GM23338 (cell line): ENCODE measurements around the gene MTRF1. TPM values are rescaled to one million over a fixed set of nuclear protein-coding genes. Genes with fewer than 3 reads are reported as not detected.

ENCODE experiments used
- ATAC-seq: fragments of 200-7000 bp; cut with Tn5 transposase; 3 replicates; pipeline ENCODE4 v1.9.1; 2020
- DNase-seq: peaks from one replicate; pipeline ENCODE4 v3.0.0-alpha.2; 2015; ENCODE audit warnings: low spot score
- H2AFZ ChIP-seq: fragments of 200-600 bp; sonication (generic); 2 replicates; pipeline ENCODE4 v1.8.0; 2016; ENCODE audit warnings: antibody characterized with exemption, mild to moderate bottlenecking, moderate library complexity
- H3F3A ChIP-seq: fragments of 200-600 bp; sonication (generic); replicated peaks from 2 replicates; pipeline ENCODE4 v1.8.0; 2017; ENCODE audit warnings: antibody characterized with exemption, mixed run types, low read depth
- H3K27ac ChIP-seq: fragments of 200-600 bp; sonication (generic); 2 replicates; pipeline ENCODE4 v1.6.1; 2016; ENCODE audit warnings: low read depth
- H3K27me3 ChIP-seq: fragments of 200-600 bp; sonication (generic); 2 replicates; pipeline ENCODE4 v1.8.0; 2016; ENCODE audit warnings: mild to moderate bottlenecking, mixed run types, moderate library complexity; ENCODE audit not compliant: insufficient read depth
- H3K36me3 ChIP-seq: fragments of 200-600 bp; sonication (generic); 2 replicates; pipeline ENCODE4 v1.8.0; 2016; ENCODE audit warnings: mild to moderate bottlenecking; ENCODE audit not compliant: insufficient read depth
- H3K4me1 ChIP-seq: fragments of 200-600 bp; sonication (generic); 2 replicates; pipeline ENCODE4 v1.8.0; 2016; ENCODE audit warnings: mild to moderate bottlenecking, moderate library complexity; ENCODE audit not compliant: insufficient read depth
- H3K4me2 ChIP-seq: fragments of 200-600 bp; sonication (generic); 2 replicates; pipeline ENCODE4 v1.7.1; 2017; ENCODE audit warnings: mixed run types
- H3K4me3 ChIP-seq: fragments of 200-600 bp; sonication (generic); 2 replicates; pipeline ENCODE4 v1.6.1; 2016; ENCODE audit warnings: mixed run types
- H3K79me2 ChIP-seq: fragments of 200-600 bp; sonication (generic); replicated peaks from 2 replicates; pipeline ENCODE4 v1.8.0; 2017; ENCODE audit warnings: mild to moderate bottlenecking; ENCODE audit not compliant: insufficient read depth
- H3K9me2 ChIP-seq: fragments of 200-600 bp; sonication (generic); 2 replicates; pipeline ENCODE4 v1.8.0; 2017; ENCODE audit not compliant: insufficient read depth
- H4K20me1 ChIP-seq: fragments of 200-600 bp; sonication (generic); replicated peaks from 2 replicates; pipeline ENCODE4 v1.8.0; 2017; ENCODE audit warnings: mild to moderate bottlenecking; ENCODE audit not compliant: insufficient read depth
- H3K27ac Mint-ChIP-seq: 2 replicates; pipeline ENCODE4 v1.8.0; 2020; ENCODE audit warnings: inconsistent platforms, mild to moderate bottlenecking, moderate library complexity, mixed read lengths
- H3K27me3 Mint-ChIP-seq: 3 replicates; pipeline ENCODE4 v1.8.0; 2022; ENCODE audit warnings: low read depth, mild to moderate bottlenecking, moderate library complexity, mixed read lengths, inconsistent platforms; ENCODE audit not compliant: insufficient read depth, poor library complexity
- H3K36me3 Mint-ChIP-seq: 3 replicates; pipeline ENCODE4 v1.8.0; 2021; ENCODE audit warnings: low read depth, mild to moderate bottlenecking, inconsistent platforms, moderate library complexity, mixed read lengths
- H3K4me1 Mint-ChIP-seq: 3 replicates; pipeline ENCODE4 v1.8.0; 2020; ENCODE audit warnings: mild to moderate bottlenecking, inconsistent platforms, mixed read lengths
- H3K4me3 Mint-ChIP-seq: 3 replicates; pipeline ENCODE4 v1.8.0; 2021; ENCODE audit warnings: moderate library complexity, mild to moderate bottlenecking, inconsistent platforms, mixed read lengths
- H3K9me3 Mint-ChIP-seq: 3 replicates; pipeline ENCODE4 v1.8.0; 2020; ENCODE audit warnings: moderate library complexity, mild to moderate bottlenecking, inconsistent platforms, mixed read lengths
- CREB1 ChIP-seq: fragments of 250-450 bp; sonication (Bioruptor Pico); IDR thresholded peaks from 2 replicates; pipeline ENCODE4 v1.5.0; 2020; ENCODE audit warnings: low read depth, mild to moderate bottlenecking, moderate library complexity
- ETS1 ChIP-seq: IDR thresholded peaks from 2 replicates; pipeline ENCODE4 v1.6.1; 2016; ENCODE audit warnings: antibody characterized with exemption
- EZH2 ChIP-seq: fragments of 200-600 bp; sonication (generic); IDR thresholded peaks from one replicate; pipeline ENCODE4 v1.8.0; 2017; ENCODE audit warnings: antibody characterized with exemption, mild to moderate bottlenecking, low read depth; ENCODE audit not compliant: unreplicated experiment
- JUNB ChIP-seq: IDR thresholded peaks from one replicate; pipeline ENCODE4 v1.6.1; 2016; ENCODE audit warnings: antibody characterized with exemption; ENCODE audit not compliant: unreplicated experiment
- NANOG ChIP-seq: IDR thresholded peaks from 2 replicates; pipeline ENCODE4 v1.6.1; 2016; ENCODE audit warnings: antibody characterized with exemption, borderline replicate concordance
- POLR2AphosphoS5 ChIP-seq: IDR thresholded peaks from 2 replicates; pipeline ENCODE4 v1.6.1; 2016; ENCODE audit warnings: antibody characterized with exemption, low read depth
- REST ChIP-seq: IDR thresholded peaks from one replicate; pipeline ENCODE4 v1.6.1; 2018; ENCODE audit warnings: antibody characterized with exemption; ENCODE audit not compliant: unreplicated experiment
- STAT1 ChIP-seq: IDR thresholded peaks from one replicate; pipeline ENCODE4 v1.6.1; 2016; ENCODE audit warnings: antibody characterized with exemption; ENCODE audit not compliant: unreplicated experiment
- ZNF114 ChIP-seq: fragments of 250-450 bp; sonication (Bioruptor Pico); IDR thresholded peaks from 2 replicates; pipeline ENCODE4 v1.5.0; 2020; ENCODE audit warnings: mild to moderate bottlenecking, moderate library complexity
- ZNF462 ChIP-seq: fragments of 250-450 bp; sonication (Bioruptor Pico); IDR thresholded peaks from 2 replicates; pipeline ENCODE4 v1.5.0; 2020; ENCODE audit warnings: mild to moderate bottlenecking, moderate library complexity
- polyA plus RNA-seq: library from polyadenylated mRNA; unstranded; fragments of >200 nt; fragmentation: Nextera tagmentation; extraction: Ambion mirVana; gene quantifications from 2 replicates; pipeline ENCODE4 v1.2.1, GENCODE V29; 2016
- total RNA-seq: library from RNA; depleted of rRNA; stranded (reverse); fragments of >200 nt; shearing (Covaris generic); gene quantifications from 2 replicates; pipeline ENCODE4 v1.2.3, GENCODE V29; 2014

MTRF1 gene
- total and polyA plus RNA-seq, 2 experiments from 2014 or later = 18.4 to 22.6 TPM

- Histone ChIP-seq H3F3A (no peaks in the 10 kb centered on the region), H4K20me1 (no peaks in the 10 kb centered on the region), H3K27me3 (no peaks in the 10 kb centered on the region), H3K4me2 (no peak overlapping the region), H2AFZ (no peak overlapping the region), H3K4me1 (no peaks in the 10 kb centered on the region), H3K9me2 (0 out of 2 replicates have a peak, but pooled peaks cover 4% of the 10 kb centered on the region), H3K27ac (no peak overlapping the region), H3K36me3 (no peaks in the 10 kb centered on the region), H3K4me3 (no peak overlapping the region), H3K79me2 (no peaks in the 10 kb centered on the region)
- DNase-seq (no peak), ATAC-seq (no peak)
- TF ChIP-seq REST (no peak), NANOG (no peak), STAT1 (no peak), JUNB (no peak), ETS1 (no peak), ZNF114 (CRISPR knock-in tag) (no peak), POLR2AphosphoS5 (no peak), CREB1 (CRISPR knock-in tag) (no peak)
- H3K4me3 Mint-ChIP-seq = no peak overlapping the region
- H3K36me3 Mint-ChIP-seq = peaks cover 14% of the 10 kb centered on the region
- H3K27me3 Mint-ChIP-seq = no peaks in the 10 kb centered on the region
- no peak overlapping the region for H3K27ac Mint-ChIP-seq
- no peaks in the 10 kb centered on the region for H3K4me1 Mint-ChIP-seq
- H3K9me3 Mint-ChIP-seq = peaks cover 39% of the 10 kb centered on the region
These were observed 56.9 kb downstream of the MTRF1 start for GRCh38 chr13:41206467-41206866.

GRCh38 chr13:41203810-41204209 is 59.6 kb downstream of the MTRF1 start:
- H3K27ac Mint-ChIP-seq = no peak overlapping the region
- Histone ChIP-seq H3K4me3 (no peak overlapping the region), H3K27ac (no peak overlapping the region), H3K27me3 (no peaks in the 10 kb centered on the region), H3K79me2 (no peaks in the 10 kb centered on the region), H3K9me2 (0 out of 2 replicates have a peak, but pooled peaks cover 4% of the 10 kb centered on the region), H3K4me2 (no peak overlapping the region), H2AFZ (no peak overlapping the region), H3K4me1 (no peaks in the 10 kb centered on the region), H4K20me1 (no peaks in the 10 kb centered on the region), H3K36me3 (no peaks in the 10 kb centered on the region), H3F3A (no peaks in the 10 kb centered on the region)
- no peak for DNase-seq
- no peak overlapping the region for H3K4me3 Mint-ChIP-seq
- no peaks in the 10 kb centered on the region for H3K27me3 Mint-ChIP-seq
- no peaks in the 10 kb centered on the region for H3K36me3 Mint-ChIP-seq
- TF ChIP-seq EZH2 (no peak), POLR2AphosphoS5 (no peak), ZNF462 (CRISPR knock-in tag) (no peak)
- no peaks in the 10 kb centered on the region for H3K4me1 Mint-ChIP-seq
- no peak for ATAC-seq
- peaks cover 12% of the 10 kb centered on the region; the same call in 1 of the 3 replicates for H3K9me3 Mint-ChIP-seq
